Stimulated activated CD4-positive, alpha-beta T cell treated with anti-CD3 and anti-CD28 coated beads, Interleukin-15, amount 100 ng/mL, for 1 hour (primary cell): ENCODE data around the gene PTPRJ.

Experiments used
- DNase-seq, 2 donors: peaks; one replicate each; pipeline ENCODE4 v3.0.0-alpha.2; 2020; ENCODE audit warnings: low read depth in 1 of 2, low spot score in 1 of 2

Gene PTPRJ

DNA sequence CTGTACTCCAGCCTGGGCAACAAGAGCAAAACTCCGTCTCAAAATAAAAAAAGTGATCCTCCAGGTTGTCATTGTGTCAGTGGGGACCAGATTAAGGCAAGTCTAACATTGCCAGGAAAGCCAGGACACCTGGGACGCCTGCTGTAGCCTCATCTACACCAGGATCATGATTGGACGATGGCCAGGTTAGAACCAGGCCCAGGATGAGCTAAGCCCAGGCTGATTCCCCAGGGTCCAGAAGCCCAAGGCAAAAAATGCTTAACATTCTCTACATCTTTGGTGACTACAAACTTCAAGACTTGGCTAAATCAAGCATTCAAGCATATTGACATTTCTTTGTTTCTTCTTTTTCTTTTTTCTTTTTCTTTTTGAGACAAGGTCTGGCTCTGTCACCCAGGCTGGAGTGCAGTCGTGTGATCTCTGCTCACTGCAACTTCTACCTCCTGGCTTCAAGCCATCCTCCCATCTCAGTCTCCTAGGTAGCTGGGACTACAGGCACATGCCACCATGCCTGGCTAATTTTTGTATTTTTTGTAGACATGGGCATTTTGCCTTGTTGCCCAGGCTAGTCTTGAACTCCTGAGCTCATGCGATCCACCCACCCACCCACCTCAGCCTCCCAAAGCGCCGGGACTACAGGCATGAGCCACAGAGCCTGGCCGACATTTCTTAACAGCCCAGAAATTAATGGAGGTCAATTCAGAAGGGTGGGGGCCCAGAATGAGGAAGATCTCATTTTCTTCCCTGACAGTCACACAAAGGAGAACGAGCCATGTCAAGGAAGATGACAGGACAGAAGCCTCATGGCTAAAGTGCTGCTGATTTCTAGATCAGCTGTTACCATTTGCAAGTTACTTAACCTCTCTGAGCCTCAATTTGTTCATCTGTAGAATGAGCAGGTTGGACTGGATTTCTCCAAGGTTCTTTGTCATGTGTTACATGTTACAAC, 12.5 kb upstream of the PTPRJ start:
- DNase-seq = no peak

- DNase-seq = no peak
Measured at GRCh38 chr11:47969401-47969800, 11.0 kb upstream of the PTPRJ start.

- DNase-seq = no peak
Measured at GRCh38 chr11:47971501-47971900, 8.9 kb upstream of the PTPRJ start.

DNA sequence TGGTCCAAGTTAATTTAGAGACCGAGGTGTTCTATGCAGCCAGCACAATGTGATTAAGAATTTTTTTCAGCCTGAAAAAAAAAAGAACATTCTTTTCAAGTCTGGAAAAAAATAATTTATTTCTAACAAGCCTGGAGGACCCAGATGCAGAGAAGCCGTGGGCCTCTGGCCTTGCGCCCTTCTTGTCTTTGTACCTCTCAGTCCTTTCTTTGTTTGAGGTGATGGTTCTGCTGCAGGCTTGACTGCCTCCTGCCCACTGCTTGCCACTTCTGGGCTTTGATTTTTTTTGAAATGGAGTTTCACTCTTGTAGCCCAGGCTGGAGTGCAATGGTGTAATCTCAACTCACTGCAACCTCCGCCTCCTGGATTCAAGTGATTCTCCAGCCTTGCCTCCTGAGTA, 7.2 kb upstream of the PTPRJ start:
- DNase-seq = no peak

DNA sequence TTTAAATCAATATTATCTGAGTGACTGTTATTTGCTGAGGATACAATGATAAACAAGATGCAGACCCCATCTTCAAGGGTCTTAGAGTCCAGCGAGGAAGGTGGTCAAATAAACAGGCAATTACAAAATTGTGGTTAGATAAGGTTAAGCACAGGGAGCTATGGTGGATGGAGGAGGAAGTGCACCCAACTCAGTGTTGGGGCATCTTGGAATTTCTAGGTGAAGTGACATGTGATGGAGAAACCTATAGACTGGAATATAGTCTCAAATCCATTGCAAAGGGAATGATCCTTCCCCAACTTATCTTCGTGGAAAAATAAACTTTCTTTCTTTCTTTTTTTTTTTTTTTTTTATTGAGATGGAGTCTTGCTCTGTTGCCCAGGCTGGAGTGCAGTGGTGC, 3.4 kb upstream of the PTPRJ start:
- DNase-seq = no peak

DNA sequence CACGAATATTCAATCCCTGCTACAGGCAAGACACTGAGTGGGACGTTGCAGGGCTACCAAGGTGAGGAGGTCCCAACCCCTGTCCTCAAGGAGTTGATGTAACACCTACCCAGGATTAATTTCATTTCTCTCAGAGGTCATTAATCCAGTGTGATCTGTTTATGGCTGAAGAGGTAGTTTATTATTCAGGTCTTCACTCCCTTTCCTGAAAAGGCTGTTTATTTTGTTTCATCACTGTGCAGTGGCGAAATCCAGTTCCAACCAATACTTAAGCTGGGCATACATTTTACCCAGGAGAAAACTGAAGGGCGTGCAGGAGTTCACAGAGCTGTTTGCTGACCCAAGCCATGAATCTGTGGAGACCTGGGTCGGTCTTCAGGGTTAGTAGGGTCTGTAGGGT, 2.7 kb upstream of the PTPRJ start:
- no peak for DNase-seq

- no peak for DNase-seq
Measured at GRCh38 chr11:47979378-47980087, 826 bp upstream of the PTPRJ start.

DNA sequence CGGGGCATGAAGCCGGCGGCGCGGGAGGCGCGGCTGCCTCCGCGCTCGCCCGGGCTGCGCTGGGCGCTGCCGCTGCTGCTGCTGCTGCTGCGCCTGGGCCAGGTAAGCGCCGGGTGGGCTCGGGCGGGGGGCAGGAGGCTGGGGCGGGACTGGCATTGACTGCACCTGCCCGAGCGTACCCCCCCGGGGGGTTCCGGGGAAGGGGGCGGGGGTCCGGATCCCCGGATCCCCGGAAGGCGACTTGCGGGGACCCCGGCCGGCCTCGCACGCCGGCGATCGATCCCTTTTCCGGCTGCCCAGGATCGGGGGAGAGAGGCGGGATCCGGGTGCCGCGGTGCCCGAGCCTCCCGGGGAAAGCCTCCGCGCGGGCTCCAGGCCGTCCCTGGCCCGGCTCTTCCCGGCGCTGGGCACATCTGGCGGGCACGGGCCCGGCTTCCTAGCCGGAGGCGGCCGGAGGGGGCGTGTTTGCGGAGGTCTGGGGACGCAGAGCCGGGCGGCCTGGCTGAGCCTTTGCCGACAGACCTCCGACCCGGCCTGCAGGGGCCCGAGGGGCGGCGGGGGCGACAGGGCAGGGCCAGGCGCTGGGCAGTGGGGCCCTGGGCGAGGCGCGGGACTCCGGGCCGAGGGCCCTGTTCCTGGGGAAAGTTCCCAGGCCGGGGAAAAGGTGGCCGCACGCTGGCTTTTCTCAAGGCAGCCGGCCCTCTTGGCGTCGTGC, 705 bp downstream of the PTPRJ start:
- DNase-seq = no peak

GRCh38 chr11:47981667-47982404, 1.5 kb downstream of the PTPRJ start:
- no peak for DNase-seq

DNA sequence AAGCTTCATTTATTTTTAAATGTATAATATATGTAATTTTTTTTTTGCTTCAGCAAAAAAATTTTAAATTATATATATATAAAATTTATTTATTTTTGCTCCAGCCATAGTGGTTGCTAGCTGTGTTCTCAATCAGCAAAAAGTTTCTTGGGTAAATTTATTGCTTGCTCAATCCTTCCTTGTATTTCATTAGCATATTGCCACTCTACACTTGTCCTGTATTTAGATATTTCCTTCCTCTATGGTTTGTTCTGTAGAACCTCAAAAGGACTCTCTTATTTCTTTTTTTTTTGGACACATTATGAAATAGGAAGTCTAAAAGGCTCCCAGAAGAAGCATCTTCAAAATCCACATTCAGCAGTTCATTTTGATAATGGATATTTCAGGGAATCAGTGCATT, 2.3 kb downstream of the PTPRJ start:
- DNase-seq = no peak

GRCh38 chr11:47983464-47984397, 3.4 kb downstream of the PTPRJ start:
- no peak for DNase-seq

DNA sequence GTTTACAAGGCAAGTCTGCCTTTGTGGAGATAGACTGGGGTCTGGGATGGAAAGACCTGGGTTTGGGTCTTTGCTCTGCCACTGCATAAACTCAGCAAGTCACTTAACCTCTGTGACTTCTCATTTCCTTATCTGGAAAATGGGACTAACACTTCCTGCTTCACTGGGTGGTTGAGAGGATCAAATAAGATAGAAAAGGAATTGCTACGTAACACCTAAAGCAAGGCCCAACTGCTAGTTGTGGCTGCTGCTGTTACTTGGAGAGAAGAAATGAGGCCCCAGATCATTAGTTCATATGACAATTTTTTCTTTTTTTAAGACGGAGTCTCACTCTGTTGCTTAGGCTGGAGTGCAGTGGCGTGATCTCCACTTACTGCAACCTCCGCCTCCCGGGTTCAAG, 5.9 kb downstream of the PTPRJ start:
- no peak for DNase-seq

GRCh38 chr11:47986742-47987141, 6.4 kb downstream of the PTPRJ start:
- no peak for DNase-seq

- no peak for DNase-seq
Measured at GRCh38 chr11:47987310-47987709, 7.0 kb downstream of the PTPRJ start.

DNA sequence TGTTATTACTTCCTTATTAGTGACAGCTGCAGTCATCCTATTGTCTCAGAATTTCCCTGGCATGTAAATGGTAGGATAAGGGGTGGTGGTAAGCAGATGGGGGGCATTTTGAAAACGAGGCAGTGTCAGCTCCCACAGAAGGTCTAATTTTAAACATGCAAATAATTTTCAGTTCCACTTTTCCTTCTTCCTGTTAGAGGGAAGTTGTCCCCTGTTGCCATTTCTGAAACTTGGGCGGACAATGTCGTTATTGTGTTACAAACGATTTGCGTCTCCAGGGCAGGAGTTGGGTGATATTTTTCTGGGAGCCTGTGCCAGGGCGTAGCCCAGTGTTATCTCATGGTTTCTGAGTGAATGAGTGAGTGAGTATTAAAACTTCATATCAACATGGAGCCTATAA, 7.4 kb downstream of the PTPRJ start:
- DNase-seq = no peak

GRCh38 chr11:47989779-47990178, 9.4 kb downstream of the PTPRJ start:
- no peak for DNase-seq

GRCh38 chr11:47991266-47991830, 11.0 kb downstream of the PTPRJ start:
- no peak for DNase-seq

- DNase-seq = no peak
Measured at GRCh38 chr11:47991894-47992293, 11.5 kb downstream of the PTPRJ start.

DNA sequence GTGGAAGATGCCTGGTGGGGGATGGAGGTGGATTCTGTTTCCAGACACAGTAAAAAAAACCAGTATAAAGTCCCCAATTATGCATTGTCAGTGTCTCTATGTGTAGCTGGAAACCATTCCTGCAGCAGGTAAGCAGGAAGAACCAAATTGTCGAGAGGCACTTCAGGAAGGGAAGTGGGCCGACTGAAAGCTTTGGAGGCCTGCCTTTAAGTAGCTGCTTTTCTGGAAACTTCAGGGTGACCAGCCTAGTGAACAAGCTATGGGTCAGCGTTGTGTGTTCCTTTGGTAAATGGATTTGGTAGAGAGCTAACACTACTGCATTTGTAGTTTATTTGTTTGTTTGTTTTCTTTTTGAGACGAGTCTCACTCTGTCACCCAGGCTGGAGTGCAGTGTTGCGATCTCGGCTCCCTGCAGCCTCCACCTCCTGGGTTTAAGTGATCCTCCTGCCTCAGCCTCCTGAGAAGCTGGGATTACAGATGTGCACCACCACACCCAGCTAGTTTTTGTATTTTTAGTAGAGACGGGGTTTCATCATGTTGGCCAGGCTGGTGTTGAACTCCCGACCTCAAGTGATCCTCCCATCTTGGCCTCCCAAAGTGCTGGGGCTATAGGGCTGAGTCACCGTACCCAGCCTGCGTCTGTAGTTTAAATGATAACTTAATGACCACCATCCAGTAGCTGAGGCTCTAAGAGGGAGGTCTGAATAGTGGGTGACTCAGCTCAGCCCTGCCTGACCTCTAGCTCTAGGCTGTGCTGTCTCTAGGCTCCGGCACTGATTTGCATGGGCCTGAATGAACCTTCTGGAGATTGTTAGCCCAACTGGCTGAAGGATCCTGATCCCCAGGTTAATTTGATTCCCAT, 12.8 kb downstream of the PTPRJ start:
- DNase-seq = no peak
